NCI-H526 (cell line): Measurements from ENCODE around the gene SPHKAP.
"Not testable (repeated sequence)": the region's sequence is repeated elsewhere in the genome, so short reads cannot be mapped to it uniquely, and the experiment has no call there.

Experiments used
- DNase-seq, 2 experiments: peaks; one replicate each; lab custom pipeline; 2025; lab: John Stamatoyannopoulos, UW

Gene SPHKAP

DNA sequence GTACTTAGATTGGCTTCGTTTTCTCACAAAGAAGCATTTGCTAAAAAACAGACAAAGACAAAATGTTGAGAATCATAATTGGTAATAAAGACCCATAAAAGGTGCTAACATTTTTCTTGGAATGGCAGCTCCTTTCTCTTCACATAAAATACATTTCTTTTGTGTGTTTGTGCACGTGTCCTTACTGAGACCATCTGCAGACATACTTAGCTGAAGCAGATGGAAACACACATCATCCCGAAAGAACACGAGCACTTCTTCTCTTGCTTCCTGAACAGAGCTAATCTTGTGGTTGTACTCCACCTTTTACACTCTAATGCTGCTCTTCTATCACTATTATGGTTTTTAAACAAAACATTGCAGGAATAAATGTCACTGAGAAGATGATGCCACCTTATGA lies 142.5 kb downstream of the SPHKAP start:
- no peak for DNase-seq

DNA sequence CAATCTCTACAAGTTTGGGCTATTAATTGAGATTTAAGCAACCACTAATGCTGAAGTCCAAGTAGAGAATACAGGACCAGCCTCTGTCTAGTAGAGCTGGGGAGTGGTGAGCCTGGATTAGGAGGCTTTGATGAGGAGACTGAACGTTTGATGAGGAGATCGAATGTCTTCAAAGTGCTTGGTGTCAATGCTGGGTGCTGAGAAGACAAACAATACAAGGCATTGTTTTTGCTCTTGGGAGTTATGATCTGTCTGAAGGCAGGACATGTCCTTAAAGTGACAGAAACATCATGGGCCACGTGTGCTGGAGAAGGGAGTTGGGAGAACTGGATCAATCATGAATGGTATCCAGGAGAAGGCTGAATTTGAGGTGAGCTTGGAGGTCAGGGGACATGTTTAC lies 143.6 kb downstream of the SPHKAP start:
- no peak for DNase-seq

DNA sequence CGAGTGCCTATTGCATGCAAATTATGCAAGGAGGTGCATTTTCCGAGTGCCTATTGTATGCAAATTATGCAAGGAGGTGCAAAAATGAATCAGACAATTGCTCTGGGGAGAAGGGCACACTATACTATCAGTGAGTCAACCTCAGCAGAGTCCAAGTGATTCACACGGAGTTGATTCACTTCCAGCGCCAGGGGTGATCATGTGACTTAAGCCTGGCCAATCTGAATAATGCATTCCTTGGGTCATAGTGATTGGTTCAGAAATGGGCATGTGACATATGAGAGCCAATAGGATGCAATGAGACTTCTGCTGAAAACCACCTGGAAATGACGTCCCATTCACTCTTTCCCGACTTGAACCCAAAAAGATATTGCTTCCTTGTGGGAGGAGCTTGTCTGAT lies 157.9 kb downstream of the SPHKAP start:
- DNase-seq: no peak

DNA sequence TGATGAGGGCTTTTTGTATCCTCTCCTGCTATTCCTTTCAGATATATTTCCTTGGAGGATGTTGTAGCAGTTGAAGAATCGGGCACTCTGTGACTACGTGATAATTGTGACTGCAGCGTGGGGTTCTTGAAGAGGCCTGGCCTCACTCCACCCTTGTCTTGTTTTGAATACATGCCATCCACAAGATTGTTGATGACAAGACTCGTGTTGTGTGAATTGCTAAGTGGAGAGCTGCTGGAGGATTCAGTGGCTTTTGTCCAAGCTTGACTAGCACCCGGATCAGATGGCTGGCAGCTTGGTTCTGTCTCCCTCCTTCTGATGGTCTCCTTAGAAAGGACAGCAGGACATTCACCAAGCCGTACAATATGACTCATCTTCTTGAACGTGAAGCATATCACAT lies 163.2 kb downstream of the SPHKAP start:
- DNase-seq: no peak

DNA sequence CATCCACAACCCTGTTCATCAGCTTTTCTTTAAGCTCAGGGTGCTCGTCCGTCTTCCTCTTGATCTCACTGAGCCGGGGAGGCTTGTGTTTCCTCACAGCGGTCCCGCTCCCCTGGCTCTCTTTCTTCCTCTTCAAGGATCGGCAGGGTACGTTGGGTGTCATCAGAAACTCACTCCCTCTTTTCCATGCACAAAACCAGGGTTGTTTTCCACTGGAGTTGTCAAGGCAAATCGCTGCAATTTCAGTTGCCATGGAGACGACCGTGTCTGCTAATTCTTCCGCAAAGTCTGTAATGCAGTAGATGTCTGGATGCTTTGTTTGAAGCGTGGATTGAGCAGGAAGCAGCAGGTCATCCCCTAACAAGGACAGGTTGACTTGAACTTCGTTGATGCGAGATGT lies 163.7 kb downstream of the SPHKAP start:
- DNase-seq: no peak

DNA sequence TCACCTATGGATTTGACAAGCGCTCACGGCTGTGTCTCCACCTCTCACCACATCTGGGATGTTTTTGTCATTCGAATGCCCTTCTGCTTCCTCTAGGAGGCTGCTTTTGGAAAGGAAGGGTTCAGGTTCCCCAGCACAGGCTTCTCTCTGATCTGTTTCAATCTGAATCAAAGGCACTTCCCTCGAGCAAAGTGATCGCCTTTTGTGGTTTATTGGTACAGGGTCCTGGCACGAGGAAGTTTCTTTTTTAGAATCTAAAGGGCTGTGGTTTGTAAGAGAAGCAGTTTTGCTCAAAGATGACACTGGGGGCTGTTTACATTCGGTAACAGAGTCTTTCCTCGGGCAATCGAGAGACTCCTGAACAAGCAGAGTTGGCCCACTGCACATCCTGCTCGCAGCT lies 165.1 kb downstream of the SPHKAP start:
- DNase-seq: no peak

DNA sequence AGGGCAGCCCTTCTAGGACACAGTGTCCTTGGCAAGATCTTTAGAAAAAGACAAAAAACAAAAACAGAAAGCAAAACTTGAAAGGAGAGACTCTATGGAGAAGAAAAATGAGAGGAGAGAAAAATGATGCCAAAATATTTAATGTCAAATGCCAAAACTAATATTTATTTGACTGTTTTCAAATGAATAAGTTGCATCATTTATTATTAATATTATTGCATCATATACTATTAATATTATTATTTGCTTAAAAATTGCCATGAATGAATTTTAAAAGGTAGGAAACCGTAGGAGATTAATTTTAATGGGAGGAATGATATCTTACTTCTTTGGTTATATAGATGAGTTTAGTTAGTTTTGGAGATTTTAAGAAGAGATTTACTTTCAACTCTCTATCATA lies 165.7 kb downstream of the SPHKAP start:
- no peak for DNase-seq

DNA sequence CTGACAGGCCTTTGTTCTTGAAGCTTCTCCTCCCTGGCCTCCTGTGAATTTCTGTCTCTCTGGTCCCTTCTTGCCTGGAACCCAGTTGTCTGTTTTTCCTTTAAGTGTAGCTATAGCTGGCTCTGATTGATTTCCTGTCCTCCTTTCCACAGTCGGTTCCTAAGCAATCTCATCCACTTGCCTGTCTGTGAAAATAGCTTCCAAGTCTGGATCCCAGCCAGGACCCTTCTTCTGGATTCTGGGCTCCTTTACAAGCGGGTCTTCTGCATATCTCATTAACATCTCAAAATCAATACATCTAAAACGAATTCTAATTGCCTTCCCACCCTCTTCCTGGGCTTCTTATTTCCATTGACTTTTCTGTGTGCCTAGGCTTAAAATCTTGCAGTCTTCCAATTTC lies 185.1 kb downstream of the SPHKAP start:
- DNase-seq: no peak

DNA sequence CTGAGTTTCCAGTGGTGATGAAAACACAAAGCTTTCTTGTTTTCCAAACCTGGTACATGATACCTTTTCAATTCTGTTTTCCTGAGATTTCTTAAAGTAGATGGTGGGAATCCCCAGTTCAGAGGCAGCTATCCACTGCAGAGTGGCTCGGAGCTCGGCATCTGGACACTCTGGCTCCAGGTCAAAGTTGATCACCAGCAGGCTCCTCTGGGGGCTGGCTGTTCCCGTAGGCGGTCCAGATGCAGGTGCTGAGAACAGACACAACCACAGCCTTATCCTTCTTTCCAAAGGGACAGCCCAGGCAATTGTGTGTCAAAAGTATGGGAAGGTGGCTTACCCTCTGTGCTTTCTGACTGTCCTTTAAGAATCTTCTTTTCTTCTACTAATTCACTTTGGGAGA lies 190.6 kb downstream of the SPHKAP start:
- DNase-seq: no peak

DNA sequence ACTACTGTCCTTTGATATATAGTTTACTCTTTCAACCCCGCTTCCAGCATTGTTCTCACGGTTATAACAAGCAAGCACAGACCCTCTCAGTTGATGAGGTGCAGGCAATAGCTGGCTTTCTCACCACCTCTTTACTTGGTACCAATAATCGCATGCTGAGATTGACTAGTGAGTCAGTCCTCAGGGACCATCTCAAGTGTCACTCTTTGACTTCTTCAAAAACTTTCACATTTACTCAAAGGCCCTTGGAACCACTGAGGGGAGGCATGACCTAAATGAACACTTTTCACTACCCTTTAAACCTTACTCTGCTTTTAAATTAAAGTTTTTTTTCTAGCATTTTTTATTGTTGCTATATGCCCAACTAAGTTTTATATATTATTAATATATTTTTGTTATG lies 208.2 kb downstream of the SPHKAP start:
- DNase-seq: no peak

DNA sequence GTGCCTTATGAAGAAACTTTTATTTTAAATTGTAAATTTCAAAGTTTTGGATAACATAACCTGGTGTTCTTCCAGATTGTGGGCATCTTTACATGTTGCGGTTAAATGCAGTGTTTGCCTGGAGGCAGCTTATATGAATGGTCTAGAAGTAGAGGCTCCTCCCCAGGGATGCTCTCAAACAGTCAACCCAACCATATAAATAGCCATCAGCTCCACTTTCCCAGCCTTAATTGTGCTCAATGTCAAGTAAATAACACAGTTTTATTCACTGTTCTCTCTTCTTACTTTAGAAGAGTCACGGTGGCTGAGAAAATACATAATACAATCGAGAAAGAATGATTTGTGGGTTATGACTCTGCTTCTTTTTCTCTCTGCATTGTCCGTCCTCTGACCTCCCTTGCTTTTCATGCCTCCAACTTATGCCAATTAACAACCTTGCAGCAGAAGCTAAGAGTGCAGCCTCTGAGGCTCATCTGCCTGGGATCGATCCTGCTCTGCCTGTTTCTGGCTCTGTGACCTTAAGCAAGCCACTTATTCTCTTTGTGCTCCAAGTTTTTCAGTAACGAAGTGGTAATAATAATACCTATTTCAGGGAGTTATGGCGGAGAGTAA lies 209.8 kb downstream of the SPHKAP start:
- no peak for DNase-seq

DNA sequence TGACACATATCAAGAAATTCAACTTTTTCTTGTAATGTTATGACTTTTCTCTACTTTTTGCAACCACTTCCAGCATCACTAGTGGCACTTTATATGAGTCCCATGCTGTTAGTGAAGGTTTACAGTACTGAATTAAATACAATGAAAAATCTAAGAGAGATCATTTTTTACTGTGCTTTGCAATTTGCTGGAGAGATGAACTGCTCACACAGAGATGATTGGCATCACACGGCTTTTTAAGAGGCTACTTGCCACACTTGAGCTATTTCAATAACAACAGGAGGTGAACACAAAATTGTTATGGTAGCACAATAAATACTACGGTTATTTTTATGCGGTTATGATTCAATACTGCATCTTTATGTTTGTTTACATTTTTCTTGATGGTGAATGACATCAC lies 221.2 kb downstream of the SPHKAP start:
- no peak for DNase-seq

DNA sequence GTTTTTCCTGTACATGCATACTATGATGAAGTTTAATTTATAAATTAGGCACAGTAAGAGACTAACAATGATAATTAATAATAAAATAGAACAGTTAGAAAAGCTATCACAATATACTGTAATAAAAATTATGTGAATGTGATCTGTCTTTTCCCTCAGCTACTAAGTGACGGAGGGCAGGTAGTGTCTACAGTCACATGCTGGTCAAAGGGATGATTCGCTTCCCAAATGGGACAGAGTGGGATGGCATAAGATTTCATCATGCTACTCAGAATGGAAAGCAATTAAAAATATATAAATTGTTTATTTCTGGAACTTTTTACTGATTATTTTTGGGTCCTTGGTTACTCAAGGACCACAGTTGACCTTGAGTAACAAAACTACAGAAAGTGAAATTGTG lies 238.5 kb downstream of the SPHKAP start:
- no peak for DNase-seq

DNA sequence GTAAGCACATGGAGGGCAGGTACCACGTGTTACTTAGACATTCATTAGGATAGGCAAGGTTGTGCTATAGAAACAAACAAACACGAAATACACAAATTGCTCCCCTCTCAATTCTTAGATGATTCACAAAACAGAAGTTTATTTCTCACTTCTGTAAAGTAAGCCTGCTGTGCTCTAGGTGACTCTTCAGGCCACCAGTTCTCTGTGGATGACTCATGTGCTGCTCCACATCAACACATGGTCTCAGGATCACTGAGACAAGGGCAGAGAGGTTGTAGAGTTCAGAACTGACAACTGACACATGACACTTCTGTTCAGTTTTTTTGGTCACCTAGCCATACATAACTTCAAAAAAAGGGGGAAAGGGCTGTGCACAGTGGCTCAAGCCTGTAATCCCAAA lies 239.5 kb downstream of the SPHKAP start:
- DNase-seq: no peak

DNA sequence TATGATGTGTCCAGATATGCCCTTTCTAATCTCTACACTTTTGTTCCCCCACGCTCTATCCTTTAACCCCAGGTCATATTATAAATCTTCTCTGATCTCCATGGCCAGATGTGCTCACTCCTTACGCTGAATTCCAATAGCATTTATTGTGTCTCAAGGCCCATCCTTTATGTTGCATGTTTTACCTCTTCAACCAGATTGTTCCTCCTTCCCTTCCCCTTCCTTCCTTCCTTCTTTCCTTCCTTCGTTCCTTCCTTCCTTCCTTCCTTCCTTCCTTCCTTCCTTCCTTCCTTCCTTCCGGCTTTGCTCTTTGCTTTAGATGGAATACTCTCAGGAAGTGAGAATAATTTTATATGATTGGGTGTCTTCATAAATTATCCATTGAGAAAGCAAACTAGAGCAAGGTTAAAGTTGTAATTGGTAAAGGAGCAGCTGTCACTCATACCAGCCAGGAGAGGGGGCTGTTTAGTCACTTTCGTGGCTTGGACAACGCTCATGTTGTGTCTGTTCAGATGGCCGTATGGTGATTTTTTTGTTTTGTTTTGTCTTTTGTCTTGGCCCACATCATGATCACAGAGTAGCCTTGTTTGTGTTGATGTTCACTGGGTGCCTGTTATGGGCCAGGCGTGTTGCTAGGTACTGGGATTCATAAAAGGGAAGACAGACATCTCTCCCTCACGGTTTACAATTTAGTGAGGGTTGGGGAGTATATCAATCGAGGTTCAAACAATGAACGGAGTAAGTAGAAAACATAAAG lies 242.0 kb downstream of the SPHKAP start:
- DNase-seq: peak in 1 of 2 experiments; percentile 36

DNA sequence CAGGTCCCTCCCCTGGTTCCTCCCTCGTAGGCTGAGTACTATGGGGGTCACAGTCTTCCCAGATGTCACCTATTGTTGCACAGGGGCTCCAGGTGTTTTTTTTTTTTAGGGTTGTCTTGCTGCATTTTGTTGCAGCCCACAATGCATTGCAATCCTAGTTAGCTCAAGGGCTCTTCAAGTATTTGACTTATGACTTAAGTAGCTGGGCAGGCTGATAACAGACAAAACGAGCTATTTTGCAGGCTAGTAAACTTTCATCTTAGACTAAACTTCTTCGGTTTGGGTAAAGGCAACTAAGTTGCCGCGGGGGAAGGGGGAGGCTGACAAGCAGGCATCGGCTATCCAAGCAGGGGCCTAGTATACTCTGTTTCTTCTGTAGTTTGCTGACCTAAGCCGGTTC lies 245.2 kb downstream of the SPHKAP start:
- not testable (repeated sequence) for DNase-seq

DNA sequence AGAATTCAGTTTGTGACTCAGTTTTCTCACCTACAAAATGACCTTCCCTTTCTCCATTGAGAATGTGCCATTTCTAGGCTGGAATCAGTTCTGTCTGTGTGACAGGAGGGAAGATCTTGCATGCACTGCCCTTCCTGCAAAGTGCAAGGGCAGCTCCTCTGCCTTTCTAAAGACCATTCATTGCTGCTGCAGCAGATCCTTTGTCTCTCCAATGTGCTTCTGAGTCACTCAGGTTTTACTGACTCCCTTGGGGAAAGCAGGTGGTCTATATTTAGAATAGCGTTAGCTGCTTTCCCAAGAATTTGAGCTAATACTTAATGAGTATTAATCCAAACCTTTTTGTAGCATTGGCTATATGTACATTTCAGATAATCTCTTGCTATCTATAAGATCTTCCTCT lies 247.6 kb downstream of the SPHKAP start:
- no peak for DNase-seq

DNA sequence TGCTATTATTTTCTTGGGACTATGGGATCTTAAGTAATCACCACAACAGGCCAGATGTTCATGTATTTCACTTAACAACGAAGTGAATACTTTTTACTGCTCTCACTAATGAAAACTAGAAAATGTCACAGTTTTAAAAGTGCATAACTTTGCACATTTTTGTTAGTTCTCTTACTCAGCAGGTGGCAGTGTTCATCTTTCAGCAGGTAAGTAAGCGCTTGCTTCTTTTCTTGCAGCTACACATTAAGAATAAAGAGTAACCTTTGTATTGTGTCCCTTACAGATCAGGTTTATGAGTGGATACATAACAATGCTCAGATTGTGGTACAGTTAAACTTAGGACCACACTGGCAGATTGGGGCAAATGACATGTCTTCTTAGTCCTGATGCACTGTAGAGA lies 249.1 kb downstream of the SPHKAP start:
- DNase-seq: no peak

DNA sequence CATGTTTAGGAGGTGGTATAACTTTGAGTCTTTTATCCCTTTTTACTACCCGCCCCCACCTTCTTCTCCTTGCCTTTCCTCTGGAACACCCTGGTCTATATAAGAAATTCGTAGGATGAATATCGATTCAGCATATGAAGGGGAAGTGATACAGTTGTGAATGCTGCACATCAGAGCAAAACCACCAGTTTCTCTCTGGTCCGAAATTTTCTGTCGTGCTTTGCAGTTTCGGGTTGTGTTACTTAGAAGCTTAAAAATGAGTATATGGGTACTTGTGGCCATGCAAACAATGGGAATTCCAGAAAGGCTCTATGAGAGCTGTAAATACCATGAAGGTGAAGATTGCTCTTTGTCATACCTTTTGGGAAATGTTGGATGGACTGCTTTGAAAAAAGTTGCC lies 249.5 kb downstream of the SPHKAP start:
- DNase-seq: no peak
